Measurements from ENCODE around the gene MYO18B.

MYO18B gene

DNA sequence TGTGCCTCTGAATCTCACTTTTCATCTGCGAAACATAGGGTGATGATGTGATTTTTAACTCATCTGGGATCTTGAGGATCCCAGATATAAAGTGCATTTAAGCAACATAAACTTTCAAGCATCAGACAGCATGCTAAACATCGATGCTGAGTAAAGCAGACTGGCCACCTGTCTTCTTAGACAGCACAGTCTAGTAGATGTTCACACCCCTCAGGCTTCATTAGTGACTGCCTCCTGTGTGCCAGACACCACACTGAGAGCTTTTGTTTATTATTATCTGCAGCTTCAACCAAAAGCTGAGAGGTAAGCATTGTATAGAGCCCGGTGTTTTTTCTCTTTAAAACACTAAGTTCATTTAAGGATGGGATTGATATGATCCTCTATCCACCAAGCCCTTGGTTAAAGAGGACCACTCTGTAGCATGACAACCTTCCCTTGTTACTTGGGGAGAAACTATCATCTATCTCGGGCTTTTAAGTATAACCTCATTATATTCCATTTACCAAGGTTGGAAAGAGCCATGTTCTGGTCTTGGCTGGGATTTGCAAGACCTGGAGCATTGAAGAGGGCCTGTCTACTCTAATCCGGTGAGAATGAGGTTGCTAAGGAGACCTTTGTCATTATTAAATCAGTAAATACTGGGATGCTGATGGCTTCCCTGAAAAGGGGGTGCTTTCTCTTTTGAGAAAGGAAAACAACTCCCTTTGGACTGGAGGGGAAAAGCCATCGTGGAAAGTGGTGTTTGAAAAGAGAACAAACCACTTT, 313.0 kb downstream of the MYO18B start:
- ATAC-seq, result no peak

DNA sequence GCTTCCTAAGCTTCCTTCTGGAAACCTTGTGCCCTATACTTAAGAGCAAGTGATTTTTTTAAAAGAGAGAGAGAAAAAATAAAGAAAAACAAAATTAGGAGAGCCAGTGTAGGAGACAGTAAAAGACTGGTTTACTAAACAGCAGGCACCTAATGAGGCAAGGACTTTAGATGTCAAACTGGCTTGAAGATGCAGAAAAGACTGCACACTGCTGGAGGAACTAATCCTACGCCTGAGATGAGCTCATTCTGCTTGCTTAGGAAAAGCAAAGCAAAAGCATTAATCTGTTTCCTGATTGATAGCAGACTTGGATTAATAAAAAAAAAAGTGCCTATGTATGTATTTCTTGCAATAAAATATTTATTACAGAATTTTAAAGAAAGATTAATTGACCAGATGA, 313.7 kb downstream of the MYO18B start:
- ATAC-seq, result no peak
- TF ChIP-seq PPARA (CRISPR knock-in tag; IDR thresholded peaks at IDR 0.05; ENCODE audit: borderline replicate concordance) (no peak), ZNF70 (CRISPR knock-in tag; IDR thresholded peaks at IDR 0.05) (no peak), GLIS3 (CRISPR knock-in tag; IDR thresholded peaks at IDR 0.05) (no peak), ZC3H10 (CRISPR knock-in tag; IDR thresholded peaks at IDR 0.05) (no peak), ZNF565 (CRISPR knock-in tag; conservative IDR thresholded peaks at IDR 0.05; ENCODE audit: low read depth) (no peak), ARNTL (CRISPR knock-in tag; IDR thresholded peaks at IDR 0.05; ENCODE audit: borderline replicate concordance, low read depth) (no peak), ESRRG (CRISPR knock-in tag; IDR thresholded peaks at IDR 0.05) (no peak), RARB (CRISPR knock-in tag; IDR thresholded peaks at IDR 0.05) (no peak), ZFP3 (CRISPR knock-in tag; IDR thresholded peaks at IDR 0.05) (no peak), OSR1 (CRISPR knock-in tag; IDR thresholded peaks at IDR 0.05) (no peak), TCF4 (CRISPR knock-in tag; IDR thresholded peaks at IDR 0.05; ENCODE audit: borderline replicate concordance) (no peak), BACH2 (CRISPR knock-in tag; IDR thresholded peaks at IDR 0.05; ENCODE audit: borderline replicate concordance) (no peak)
- TF ChIP-seq, protein P1, sequence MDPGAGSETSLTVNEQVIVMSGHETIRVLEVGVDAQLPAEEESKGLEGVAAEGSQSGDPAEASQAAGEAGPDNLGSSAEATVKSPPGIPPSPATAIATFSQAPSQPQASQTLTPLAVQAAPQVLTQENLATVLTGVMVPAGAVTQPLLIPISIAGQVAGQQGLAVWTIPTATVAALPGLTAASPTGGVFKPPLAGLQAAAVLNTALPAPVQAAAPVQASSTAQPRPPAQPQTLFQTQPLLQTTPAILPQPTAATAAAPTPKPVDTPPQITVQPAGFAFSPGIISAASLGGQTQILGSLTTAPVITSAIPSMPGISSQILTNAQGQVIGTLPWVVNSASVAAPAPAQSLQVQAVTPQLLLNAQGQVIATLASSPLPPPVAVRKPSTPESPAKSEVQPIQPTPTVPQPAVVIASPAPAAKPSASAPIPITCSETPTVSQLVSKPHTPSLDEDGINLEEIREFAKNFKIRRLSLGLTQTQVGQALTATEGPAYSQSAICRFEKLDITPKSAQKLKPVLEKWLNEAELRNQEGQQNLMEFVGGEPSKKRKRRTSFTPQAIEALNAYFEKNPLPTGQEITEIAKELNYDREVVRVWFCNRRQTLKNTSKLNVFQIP (CRISPR knock-in tag; IDR thresholded peaks at IDR 0.05; ENCODE audit: borderline replicate concordance, low read depth), result no peak
- TF ChIP-seq, protein P2, sequence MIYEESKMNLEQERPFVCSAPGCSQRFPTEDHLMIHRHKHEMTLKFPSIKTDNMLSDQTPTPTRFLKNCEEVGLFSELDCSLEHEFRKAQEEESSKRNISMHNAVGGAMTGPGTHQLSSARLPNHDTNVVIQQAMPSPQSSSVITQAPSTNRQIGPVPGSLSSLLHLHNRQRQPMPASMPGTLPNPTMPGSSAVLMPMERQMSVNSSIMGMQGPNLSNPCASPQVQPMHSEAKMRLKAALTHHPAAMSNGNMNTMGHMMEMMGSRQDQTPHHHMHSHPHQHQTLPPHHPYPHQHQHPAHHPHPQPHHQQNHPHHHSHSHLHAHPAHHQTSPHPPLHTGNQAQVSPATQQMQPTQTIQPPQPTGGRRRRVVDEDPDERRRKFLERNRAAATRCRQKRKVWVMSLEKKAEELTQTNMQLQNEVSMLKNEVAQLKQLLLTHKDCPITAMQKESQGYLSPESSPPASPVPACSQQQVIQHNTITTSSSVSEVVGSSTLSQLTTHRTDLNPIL (CRISPR knock-in tag; IDR thresholded peaks at IDR 0.05; ENCODE audit: low read depth), result no peak
- TF ChIP-seq, protein P3, sequence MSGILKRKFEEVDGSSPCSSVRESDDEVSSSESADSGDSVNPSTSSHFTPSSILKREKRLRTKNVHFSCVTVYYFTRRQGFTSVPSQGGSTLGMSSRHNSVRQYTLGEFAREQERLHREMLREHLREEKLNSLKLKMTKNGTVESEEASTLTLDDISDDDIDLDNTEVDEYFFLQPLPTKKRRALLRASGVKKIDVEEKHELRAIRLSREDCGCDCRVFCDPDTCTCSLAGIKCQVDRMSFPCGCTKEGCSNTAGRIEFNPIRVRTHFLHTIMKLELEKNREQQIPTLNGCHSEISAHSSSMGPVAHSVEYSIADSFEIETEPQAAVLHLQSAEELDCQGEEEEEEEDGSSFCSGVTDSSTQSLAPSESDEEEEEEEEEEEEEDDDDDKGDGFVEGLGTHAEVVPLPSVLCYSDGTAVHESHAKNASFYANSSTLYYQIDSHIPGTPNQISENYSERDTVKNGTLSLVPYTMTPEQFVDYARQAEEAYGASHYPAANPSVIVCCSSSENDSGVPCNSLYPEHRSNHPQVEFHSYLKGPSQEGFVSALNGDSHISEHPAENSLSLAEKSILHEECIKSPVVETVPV (CRISPR knock-in tag; IDR thresholded peaks at IDR 0.05), result no peak
- TF ChIP-seq, protein P4, sequence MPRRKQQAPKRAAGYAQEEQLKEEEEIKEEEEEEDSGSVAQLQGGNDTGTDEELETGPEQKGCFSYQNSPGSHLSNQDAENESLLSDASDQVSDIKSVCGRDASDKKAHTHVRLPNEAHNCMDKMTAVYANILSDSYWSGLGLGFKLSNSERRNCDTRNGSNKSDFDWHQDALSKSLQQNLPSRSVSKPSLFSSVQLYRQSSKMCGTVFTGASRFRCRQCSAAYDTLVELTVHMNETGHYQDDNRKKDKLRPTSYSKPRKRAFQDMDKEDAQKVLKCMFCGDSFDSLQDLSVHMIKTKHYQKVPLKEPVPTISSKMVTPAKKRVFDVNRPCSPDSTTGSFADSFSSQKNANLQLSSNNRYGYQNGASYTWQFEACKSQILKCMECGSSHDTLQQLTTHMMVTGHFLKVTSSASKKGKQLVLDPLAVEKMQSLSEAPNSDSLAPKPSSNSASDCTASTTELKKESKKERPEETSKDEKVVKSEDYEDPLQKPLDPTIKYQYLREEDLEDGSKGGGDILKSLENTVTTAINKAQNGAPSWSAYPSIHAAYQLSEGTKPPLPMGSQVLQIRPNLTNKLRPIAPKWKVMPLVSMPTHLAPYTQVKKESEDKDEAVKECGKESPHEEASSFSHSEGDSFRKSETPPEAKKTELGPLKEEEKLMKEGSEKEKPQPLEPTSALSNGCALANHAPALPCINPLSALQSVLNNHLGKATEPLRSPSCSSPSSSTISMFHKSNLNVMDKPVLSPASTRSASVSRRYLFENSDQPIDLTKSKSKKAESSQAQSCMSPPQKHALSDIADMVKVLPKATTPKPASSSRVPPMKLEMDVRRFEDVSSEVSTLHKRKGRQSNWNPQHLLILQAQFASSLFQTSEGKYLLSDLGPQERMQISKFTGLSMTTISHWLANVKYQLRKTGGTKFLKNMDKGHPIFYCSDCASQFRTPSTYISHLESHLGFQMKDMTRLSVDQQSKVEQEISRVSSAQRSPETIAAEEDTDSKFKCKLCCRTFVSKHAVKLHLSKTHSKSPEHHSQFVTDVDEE (CRISPR knock-in tag; IDR thresholded peaks at IDR 0.05), result no peak

More for the DNA sequence above, 313.0 kb downstream of the MYO18B start:
- no peak for TF ChIP-seq ISL1 (CRISPR knock-in tag; IDR thresholded peaks at IDR 0.05)
- no peak for TF ChIP-seq ZFP30 (CRISPR knock-in tag; IDR thresholded peaks at IDR 0.05)
- TF ChIP-seq, protein P1 (CRISPR knock-in tag; IDR thresholded peaks at IDR 0.05; ENCODE audit: borderline replicate concordance, low read depth), result no peak
- TF ChIP-seq, protein P3 (CRISPR knock-in tag; IDR thresholded peaks at IDR 0.05), result no peak
- TF ChIP-seq, protein P2 (CRISPR knock-in tag; IDR thresholded peaks at IDR 0.05; ENCODE audit: low read depth), result no peak
